Measurements from ENCODE around the gene ZNF764. TPM values are rescaled to one million over a fixed set of nuclear protein-coding genes. Genes with fewer than 3 reads are reported as not detected.

The ZNF764 gene
- total RNA-seq, 1 experiment from 2014 or later = 3.2 TPM

DNA sequence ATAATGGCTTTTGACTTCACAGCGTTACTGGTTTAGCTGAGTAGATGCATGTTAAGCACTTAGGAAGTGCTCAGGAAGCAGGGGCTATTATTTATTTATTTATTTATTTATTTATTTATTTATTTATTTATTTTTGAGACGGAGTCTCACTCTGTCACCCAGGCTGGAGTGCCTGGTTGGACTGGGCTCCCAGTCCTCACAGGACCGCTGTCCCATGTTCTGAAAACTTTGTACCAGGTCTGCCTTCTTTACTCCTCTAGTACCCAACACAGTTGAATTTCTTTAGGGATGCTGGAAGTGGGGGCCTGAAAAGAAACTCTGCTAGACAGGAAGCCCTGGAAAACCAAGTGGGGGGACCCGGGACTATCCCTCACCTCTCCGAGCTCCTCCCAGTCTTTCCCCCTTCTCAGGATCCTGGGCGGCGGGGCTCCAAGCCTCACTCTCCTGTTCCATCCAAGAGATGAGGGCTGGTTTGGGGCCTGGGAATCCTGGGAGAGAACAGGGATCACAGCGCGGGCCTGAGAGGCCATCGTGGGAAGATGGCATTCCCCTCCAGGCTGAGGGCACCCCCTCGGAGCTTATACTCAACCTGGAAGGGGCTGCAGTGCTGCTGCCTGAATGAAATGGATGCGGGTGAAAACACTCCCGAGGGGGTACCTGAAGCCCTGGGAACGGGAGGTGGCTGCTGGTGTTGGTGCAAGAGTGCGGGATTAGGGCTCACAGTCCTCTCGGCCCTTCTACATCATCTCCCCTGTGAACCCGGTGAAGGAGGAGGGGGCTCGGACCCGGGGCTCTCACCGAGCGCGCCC lies 12.7 kb upstream of the ZNF764 start:
- DNase-seq (ENCODE audit: low spot score) = no peak

DNA sequence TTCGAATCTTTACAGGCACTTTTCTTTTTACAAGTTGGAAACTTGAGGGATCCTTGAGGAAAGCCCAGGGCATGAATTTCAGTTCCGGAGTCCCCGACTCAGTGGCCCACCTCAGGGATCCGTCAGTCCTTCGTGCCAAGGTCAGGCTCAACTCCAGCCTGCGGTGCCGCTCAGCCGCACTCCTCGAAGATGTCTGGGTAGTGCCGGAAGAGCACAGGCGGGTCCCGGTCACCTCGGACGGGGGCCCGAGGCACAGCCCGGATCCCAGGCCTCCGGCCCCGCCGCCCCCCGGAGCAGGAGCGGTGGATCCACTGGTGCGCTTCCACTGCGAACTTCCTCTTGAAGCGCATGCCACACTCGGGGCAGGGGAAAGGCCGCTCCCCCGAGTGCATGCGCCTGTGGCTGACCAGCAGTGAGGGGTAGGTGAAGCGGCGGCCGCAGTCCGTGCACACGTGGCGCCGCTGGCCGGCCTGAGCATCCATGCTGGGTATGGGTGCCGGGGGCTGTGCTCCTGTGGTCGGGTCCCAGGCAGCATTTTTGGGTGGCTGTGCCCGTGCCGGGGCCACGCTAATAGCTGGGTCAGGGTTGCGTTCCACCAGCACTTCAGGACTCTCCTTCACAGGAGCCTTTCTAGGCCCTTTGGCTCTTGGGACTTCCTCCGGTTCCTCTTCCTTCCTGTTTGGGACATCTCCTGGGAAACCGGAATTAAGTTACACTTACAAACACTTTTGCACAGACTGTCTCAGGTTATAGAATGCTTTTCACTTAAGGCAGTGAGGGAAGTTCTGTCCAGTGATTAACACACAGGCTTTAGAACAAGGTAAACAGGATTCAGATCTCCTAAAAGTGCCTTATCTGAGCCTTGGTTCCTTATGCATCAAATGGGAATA lies 11.8 kb upstream of the ZNF764 start:
- no peak for DNase-seq (ENCODE audit: low spot score)

DNA sequence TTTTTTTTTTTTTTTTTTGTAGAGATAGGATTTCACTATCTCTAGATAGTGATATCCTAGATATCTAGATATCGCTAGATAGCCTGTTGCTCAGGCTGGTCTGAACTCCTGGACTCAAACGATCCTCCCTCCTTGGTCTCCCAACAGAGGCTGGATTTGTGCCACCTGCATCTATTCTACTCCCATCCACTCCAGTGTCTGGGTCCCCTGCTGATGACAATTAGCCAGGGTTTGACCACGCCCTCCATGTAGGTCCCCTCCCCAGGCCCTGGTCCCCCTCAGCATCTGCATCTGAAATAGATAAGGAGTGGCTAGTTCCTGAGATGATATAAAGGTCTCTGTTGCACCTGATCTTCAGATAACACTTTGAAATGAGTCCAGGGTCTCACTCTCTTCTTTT lies 11.1 kb upstream of the ZNF764 start:
- no peak for DNase-seq (ENCODE audit: low spot score)

DNA sequence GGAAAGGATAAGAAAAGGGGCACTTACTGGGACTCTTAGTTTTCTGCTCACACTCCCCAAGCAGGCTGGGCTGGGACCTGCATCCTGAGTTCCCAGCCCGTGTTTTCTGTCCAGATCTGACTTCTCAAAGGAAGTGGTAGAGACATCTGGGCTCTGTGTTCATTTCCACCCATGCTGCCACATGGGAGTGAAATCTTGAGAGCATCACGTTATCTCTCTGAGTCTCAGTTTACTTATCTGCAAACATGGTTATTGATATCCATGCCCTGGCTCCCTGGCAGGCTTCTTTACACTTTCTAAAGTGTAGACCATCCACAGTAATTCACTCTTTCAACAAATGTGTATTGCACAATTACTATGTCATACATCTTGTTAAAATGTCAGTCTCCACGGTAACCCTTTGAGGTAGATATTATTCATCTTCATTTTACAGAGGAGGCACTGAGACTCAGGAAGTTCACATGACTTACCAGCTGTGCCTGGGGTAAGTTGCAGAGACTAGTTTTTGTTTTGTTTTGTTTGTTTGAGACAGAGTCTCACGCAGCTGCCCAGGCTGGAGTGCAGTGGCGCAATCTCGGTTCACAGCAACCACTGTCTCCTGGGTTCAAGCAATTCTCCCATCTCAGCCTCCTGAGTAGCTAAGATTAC lies 9.9 kb upstream of the ZNF764 start:
- DNase-seq (ENCODE audit: low spot score) = peak; percentile 62

- DNase-seq (ENCODE audit: low spot score) = no peak
Observed at GRCh38 chr16:30567160-30567990, 9.2 kb upstream of the ZNF764 start.

DNA sequence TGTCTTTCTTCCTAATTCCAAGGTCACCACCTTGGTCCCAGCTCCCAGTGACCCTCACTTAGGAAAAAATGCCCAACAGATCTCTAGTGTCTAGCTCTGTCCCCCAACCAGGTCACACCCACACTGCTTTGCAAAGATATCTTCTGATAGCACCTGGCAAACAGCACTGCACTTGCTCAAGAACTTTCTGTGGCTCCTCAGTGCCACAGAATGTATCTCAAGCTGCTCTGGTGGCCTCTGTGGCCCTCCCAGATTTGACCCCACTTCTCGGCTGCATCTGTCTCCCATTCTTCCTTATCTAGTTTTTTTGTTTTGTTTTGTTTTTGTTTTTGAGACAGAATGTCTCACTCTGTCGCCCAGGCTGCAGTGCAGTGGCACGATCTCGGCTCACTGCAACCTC lies 8.4 kb upstream of the ZNF764 start:
- DNase-seq (ENCODE audit: low spot score) = no peak

DNA sequence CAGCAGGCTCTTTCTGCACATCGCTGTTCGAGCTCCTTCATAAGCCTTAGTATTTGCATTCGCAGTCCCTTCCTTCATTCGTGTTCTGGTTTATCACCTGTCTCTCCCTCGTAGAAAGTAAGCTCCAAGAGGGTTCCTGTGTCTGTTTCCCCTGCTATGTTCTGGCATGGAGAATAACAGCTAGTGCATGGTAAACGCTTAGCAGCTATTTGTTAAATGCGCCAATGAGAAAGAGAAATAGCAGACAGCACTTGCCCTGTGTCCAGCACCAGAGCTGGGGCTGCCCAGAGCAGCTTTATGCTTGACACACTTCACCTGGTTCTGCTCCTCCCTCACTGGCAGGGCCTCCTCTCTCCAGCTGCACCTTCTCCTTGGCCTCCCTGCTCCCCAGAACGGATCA lies 7.8 kb upstream of the ZNF764 start:
- DNase-seq (ENCODE audit: low spot score) = no peak

- no peak for DNase-seq (ENCODE audit: low spot score)
Observed at GRCh38 chr16:30565526-30565925, 7.4 kb upstream of the ZNF764 start.

DNA sequence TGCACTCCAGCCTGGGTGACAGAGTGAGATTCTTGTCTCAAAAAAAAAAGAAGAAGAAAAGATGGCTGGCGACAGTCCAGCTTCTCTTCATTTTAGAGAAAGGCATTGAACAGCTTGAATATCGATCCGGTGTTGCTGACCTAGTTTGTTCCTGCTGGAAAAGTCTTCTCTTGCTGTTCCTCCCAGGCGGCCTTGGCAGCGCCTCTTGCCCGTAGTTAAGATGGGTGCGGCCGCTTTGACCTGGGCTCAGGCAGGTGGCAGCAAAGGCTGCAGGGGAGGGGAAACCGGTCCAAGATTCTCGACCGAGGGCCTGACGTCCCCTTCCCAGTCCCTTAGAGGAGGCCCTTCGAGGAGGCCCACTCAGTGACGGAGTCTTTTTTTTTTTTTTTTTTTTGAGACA lies 3.8 kb upstream of the ZNF764 start:
- no peak for DNase-seq (ENCODE audit: low spot score)

GRCh38 chr16:30561089-30561816 lies 3.1 kb upstream of the ZNF764 start:
- DNase-seq (ENCODE audit: low spot score) = no peak

DNA sequence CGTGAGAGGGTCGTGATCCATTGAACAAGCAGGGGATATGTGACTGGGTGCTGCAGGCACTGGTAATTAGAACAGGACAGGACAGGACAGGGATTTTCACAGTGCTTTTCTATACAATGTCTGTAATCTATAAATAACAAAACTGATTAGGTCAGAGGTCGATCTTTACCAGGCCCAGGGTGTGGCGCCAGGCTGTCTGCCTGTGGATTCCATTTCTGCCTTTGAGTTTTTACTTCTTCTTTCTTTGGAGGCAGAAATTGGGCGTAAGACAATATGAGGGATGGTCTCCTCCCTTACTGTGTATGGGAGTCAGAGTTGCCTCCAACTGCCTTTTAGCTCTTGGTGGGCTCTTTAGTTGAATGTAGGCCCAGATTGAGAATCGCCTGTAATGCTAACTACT lies 1.5 kb upstream of the ZNF764 start:
- DNase-seq (ENCODE audit: low spot score) = no peak

DNA sequence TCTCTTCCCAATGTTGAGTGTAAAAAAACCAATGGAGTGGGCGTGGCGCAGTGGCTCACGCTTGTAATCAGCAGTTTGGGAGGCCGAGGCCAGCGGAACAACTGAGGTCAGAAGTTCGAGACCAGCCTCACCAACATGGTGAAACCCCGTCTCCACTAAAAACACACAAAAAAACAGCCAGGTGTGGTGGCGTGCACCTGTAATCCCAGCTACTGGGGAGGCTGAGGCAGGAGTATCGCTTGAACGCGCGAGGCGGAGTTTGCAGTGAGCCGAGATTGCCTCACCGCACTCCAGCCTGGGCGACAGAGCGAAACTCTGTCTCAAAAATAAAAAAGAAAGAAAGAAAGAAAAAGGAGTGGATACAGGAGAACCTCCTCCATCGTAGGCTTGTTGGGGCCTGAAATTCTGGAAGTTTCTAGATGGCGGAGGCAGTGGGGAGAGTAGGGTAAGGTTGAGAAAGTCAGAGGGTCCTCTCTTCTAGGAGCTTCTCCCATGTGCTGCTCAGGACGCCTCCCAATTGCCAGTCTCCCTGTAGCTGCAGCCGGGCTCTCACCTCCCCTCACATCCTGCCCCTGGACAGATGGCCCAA lies 709 bp upstream of the ZNF764 start:
- no peak for DNase-seq (ENCODE audit: low spot score)

DNA sequence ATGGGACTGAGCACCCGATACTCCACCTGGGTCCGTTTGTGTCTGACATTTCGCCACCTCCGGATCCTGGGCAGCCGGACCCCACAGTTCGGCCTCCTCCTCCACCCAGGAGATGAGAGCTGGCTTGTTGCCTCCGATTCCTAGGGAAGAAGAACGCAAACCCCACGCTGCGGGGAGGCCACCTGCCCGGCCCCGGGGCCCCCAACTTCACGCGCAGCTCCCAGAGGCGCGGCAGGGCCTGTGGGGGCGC lies 542 bp downstream of the ZNF764 start:
- no peak for DNase-seq (ENCODE audit: low spot score)

- DNase-seq (ENCODE audit: low spot score) = no peak
Observed at GRCh38 chr16:30556125-30556473, 2.1 kb downstream of the ZNF764 start.

DNA sequence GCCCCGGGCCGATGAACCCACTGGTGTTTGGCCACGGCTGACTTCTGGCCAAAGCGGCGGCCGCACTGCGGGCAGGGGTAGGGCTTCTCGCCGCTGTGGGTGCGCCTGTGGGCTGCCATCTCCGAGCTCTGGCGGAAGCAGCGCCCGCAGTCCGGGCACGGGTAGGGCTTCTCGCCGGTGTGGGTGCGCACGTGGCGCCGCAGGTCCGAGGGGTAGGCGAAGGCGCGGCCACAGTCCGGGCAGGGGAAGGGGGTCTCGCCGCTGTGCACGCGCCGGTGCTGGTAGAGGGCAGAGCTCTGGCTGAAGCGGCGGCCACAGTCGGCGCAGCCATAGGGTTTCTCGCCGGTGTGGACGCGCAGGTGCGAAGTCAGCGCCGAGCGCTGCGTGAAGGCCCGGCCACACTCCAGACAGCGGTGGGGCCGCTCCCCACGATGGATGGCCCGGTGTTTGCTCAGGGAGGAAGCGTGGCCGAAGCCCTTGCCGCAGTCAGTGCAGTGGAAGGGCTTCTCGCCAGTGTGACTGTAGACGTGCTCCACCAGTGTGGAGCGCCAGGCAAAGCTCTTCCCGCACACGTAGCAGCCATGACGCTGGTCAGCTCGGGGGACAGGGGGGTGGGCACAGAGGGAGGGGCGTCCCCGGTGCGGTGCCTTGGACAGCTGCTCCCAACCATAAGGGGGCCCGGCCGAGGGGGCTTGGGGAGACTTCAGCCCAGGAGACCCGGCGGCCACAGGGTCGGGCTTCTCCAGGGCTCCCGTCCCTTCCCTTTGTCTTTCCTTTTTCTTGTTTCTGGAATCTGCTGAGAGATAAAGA lies 2.7 kb downstream of the ZNF764 start:
- no peak for DNase-seq (ENCODE audit: low spot score)

- no peak for DNase-seq (ENCODE audit: low spot score)
Observed at GRCh38 chr16:30554557-30555314, 3.4 kb downstream of the ZNF764 start.

DNA sequence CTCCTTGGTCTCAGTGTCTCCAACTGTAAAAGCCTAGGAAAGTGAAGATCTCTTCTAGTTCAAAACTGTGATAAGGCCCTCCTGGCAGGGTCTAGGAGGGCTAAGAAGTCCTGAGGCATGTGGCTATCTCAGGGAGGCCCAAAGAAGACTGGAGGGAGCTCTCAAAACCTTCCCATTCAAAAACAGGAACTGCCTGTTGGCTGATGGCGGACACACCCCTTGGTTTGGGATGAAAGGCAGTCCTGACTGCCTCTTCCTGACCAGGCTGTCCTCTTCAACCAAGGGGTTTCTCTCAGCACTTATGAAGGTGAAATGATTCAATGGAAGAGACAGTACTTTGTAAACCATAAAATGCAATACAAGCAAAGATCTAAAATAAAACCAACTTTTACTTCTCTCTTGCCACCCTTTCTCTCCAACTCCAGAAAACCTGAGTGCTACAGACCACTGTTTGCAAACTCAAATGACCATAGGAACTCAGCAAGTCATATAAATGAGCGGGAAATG lies 4.7 kb downstream of the ZNF764 start:
- DNase-seq (ENCODE audit: low spot score) = no peak

- no peak for DNase-seq (ENCODE audit: low spot score)
Observed at GRCh38 chr16:30552956-30553355, 5.2 kb downstream of the ZNF764 start.

DNA sequence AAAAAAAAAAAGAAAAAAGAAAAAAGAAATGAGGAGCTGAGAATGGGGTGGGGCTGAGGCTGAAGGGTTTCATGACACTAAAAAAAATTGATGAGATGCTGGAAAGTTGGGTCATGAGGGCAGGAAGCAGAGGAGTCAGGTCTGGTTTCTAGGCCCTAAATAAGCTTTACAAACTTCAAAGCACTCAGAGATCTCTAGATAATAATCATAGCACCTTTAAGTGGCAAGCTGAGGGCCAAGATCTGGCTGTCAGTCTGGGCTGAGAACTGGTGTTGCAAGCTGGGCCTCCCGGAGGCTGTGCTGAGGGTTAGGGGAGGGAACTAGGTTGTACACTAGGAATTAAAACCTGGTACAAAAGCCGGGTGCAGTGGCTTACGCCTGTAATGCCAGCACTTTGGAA lies 6.4 kb downstream of the ZNF764 start:
- no peak for DNase-seq (ENCODE audit: low spot score)
